Adrenal gland (tissue), 5 donors: ENCODE measurements around the gene LDB3.

ENCODE experiments used
- CTCF ChIP-seq, 6 experiments: fragments of 450-650 bp in 4 of 6; fragments of 200-600 bp in 2 of 6; sonication (generic) in 1 of 6; IDR thresholded peaks; 1 replicate in 5 of 6; 2 replicates in 1 of 6; pipeline versions ENCODE4 v1.5.1 to v1.8.0; 2016 to 2021; ENCODE audit warnings: antibody characterized with exemption in 6 of 6, mild to moderate bottlenecking in 2 of 6, moderate library complexity in 1 of 6
- POLR2A ChIP-seq, 2 donors: fragments of 450-650 bp; IDR thresholded peaks; one replicate each; pipeline ENCODE4 v1.6.1; 2017; ENCODE audit warnings: antibody characterized with exemption in 2 of 2, mild to moderate bottlenecking in 2 of 2, moderate library complexity in 1 of 2
- donor health status: DM: no; HTN: no; CAD: no.

GRCh38 chr10:86708783-86709380, 40.6 kb downstream of the LDB3 start:
- no peak for TF ChIP-seq CTCF (IDR thresholded peaks at IDR 0.05)
- TF ChIP-seq POLR2A (IDR thresholded peaks at IDR 0.05), result no peak
